Stimulated activated CD8-positive, alpha-beta memory T cell treated with anti-CD3 and anti-CD28 coated beads, Interleukin-2, amount 100 ng/mL, for 48 hours (primary cell): ENCODE measurements around the gene KRT35.

Experiments
- DNase-seq, 2 donors: peaks; one replicate each; pipeline ENCODE4 v3.0.0-alpha.2; 2020; ENCODE audit warnings: low read depth in 2 of 2

KRT35 gene

DNA sequence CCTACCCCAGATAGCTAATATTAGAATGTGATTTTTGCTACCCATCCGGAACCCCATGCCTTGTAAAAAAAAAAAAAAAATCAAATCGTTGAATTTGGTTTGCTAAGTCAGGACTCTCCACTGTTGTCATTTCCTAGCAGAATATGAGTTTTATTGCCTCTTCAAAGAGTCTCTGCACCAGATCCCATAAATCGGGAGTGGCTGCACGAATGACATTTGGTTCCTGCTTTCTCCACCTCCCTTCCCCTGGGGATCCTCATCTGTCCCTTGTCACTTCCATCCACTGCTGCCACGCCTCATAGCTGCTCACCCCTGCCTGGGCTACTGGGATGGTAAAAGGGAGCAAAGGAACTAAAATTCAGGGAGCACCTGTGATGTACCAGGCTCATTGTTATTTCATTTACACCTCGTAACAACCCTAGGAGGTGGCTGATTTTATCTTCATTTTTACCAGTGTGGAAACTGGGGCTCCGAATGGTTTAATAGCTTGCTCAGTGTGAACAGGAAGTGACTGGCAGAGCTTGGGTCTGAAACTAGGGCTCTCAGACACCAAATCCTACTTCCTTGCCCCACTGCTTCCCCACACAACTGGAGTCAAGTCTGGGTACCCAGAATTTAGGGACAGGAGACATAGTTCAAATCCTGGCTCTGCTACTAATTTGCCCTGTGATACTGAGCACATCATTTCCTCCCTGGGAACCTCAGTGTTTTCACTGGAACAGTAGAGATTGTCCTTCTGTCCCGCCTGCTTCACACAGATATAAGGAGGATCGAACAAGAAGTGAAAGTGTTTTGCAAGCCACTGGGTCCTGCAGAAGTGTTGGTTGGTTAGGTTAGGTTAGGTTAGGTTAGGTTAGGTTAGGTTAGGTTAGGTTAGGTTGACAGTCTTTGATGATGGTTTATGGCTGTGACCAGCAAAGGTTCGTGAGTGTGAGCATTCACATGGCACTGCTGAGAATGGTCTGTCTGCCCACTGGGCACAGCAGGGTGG is 9.3 kb upstream of the KRT35 start:
- no peak for DNase-seq

DNA sequence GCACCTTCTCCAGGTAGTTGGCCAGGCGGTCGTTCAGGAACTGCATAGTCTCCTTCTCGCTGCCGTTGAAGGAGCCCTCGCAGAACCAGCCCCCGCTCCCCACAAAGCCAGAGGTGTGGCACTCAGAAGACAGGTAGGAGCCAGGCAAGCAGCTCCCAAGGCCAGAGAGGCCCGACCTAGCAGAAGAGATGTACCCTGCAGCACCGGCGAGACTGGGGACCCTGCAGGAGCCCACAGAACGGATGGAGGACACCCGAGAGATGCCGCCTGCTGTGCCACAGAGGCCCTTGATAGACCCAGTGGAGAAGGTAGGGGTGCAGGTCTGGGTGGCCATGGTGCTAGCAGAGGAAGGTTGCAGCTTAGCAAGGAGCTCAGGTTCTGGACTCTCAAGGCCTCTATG is 8.6 kb upstream of the KRT35 start, which contains the start of gene KRT36:
TSS of gene KRT36 (minus strand) at position 380 of the 400 bp plus-strand sequence. CDS start at position 334, 46 bp downstream.
- DNase-seq = no peak

DNA sequence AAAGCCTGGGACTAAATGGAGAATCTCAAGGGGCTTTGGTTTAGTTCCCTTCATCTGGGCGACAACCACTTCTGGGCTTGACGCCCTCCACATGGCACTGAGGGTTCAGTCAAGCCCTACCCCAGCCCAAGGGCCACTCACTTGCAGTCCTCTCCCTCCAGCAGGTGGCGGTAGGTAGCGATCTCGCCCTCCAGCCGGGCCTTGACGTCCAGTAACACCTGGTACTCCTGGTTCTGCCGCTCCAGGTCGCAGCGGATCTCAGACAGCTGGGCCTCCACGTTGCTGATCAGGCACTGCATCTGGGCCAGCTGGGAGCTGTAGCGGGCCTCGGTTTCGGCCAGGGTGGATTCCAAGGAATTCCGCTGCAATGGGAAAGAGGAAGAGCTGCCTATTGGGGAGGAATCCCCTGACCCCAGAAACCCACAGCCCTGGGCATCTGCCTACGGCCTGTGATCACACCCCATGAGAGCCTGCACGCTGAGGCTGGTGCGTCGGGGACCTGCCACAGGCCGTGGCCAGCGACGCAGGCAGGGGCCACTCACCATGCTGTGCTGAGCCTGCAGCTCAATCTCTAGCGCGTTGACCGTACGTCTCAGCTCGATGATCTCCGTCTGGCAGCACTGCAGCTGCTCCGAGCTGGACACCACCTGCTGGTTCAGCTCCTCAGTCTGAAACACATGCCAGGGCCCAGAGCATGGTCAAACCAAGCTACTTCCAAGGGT is 6.0 kb upstream of the KRT35 start:
- peak; percentile 27 to 38 for DNase-seq

DNA sequence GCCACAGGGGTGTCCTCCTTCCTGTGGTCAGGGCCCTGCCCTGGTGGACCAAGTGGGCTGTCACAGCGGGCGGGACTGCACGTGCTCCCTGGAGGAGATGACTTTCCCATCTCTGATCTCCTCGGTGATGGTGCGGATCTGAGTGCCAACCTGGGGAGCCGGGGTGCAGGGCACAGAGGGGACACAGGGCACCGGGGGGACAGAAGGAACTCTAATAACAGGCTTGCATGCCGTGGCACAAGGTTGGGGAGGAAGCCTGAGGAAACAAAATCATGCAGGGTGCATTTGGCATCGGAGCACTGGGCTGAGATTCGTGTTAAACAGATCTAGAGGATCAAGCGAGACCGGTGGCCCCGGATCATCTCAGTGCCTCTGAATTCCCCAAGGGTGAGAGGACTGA is 5.4 kb upstream of the KRT35 start:
- DNase-seq = no peak

DNA sequence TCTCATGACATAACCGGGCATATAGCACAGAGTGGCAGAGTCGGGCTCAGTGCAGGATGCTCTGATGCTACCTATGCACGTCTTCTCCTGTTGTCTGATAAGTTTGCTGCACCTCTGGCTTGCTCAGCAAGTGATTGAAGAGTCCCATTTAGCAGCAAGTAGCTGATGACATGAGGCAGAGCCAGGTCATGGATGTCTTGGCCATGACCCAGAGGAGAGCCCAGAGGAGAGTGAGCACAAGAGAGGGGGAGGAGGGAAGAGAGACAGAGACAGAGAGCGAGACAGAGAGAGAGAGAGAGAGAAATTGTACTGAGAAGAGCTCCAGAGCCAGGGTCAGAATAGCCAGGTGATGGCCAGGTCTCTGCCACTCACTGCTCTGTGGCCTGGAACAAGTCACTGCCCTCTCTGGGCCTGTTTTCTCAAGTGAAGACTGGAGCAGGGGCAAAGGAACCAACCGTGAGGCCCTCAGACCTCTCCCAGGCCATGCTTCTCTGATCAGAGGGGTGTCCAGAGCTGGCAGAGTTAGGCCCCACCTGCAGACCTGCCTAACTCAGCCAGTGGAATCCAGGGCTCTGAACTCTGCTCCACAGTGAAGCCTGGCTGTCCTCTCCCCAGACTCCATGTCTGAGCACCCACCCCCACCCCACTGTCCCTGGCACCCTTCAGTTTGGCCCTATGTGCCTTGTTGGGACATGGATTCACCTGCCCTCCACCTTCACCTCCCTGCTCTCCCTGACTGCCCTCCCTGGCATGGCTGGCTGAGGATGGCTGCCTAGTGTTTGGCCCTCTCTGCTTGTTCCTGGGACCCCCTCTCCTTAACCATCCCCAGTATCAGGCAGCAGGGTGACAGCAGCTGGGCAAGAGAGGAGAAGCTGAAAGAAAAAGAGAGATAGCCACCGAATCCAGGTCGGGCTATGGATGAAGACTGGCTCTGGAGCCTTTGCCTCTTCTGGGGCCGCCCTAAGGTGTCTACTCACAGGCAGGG is 4.3 kb upstream of the KRT35 start:
- no peak for DNase-seq

DNA sequence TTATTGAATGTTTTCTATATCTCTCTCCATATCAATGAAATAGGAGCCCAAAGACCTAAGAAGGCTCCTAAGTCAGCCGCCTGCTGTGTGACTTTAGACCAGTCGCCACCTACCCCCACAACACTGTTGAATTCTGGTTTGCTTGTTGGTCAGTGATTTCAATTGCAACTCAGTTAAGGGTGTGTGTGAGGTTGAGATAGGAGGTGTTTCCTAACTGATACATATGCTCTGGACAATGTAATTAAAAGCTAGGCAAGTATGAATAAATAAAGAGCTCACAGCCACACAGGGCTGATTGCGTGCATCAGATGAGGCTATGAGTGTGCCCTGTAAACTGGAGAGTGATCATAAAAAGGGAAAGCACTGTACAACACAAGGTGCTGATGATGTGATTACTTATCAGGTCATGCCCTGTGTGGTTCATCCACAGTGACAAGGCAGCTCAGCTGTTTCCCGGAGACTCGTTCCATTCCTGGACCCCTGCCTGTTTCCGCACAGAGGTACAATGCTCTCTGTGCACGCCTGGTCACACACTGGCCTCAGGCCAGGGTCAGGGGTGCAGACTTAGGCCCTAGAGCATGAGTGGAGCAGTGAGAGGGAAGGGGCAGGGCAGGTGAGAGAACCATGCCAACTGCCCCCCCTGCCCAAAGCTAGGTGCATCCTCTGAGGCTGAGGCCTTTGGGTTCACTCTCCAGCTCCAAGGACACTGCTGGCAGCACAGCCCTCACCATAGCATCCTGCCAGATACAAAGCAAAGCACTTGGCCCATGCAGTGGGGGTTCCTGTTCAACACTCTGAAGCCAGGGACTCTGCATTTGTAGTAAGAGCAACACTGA is 3.3 kb upstream of the KRT35 start:
- DNase-seq = no peak

DNA sequence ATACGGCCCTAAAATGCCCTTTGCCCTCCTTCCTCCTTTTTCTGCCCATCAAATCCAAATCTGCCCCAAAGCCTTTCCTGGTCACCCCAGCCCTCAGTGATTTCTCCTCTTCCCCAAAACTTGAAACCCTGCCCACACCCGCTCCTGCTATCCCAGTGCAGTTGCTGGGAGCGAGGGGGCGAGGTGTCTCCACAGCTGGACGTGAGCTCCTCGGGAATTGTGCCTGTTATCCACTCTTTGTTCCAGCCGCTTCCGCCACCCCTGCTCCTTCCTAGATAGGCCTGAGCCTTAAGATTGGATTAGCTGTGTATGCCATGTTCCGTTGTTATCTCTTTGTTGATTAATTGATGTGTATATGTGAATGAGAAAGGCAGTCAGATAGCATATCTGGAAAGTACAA is 2.6 kb upstream of the KRT35 start:
- no peak for DNase-seq

DNA sequence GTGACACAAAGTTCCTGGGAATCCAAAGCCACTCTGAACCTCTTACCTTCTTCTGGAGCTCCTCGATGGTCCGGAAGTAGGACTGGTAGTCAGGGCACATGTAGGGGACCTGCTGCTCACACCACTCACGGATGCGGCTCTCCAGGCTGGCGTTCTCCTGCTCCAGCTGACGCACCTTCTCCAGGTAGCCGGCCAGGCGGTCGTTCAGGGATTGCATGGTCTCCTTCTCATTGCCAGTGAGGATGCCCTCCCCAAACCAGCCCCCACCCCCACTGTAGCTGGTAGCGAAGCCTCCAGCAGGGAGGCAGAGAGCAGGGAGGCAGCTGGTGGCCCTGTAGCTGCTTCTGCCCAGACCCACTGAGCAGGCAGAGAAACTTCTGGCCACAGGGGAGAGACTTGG is 370 bp downstream of the KRT35 start:
- DNase-seq = no peak

DNA sequence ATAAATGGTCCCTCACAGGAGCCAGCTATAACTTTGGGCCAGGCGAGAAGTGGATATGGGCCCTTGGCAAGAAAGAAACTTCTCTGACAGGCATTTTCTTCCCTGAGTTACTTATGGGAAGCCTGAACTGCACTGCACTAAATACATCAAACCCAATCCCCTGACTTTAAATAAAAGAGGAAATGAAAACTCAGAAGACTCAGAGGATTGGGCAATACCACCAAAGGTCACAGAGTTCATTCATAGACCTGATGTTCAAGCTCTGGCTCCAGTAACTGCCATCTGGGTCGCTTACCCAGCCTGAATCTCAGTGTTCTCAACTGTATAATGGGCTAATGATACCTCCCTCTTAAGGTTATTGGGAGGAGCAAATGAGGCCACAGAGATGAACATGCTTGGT is 815 bp downstream of the KRT35 start:
- DNase-seq = no peak

DNA sequence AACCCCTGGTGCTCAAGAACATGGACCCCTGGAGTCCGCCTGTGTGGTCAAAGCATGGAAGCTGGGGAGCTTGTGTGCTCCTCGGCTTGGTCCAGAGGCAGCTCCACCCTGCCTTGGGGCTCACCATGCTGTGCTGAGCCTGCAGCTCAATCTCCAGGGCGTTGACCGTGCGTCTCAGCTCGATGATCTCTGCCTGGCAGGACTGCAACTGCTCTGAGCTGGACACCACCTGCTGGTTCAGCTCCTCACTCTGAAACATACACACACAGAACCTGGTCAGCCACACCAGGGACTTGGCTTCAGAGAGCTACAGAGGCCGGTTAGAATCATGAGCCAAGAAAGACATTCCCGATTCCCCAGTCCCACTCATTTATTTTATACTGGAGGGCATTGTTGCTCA is 2.7 kb downstream of the KRT35 start:
- no peak for DNase-seq

DNA sequence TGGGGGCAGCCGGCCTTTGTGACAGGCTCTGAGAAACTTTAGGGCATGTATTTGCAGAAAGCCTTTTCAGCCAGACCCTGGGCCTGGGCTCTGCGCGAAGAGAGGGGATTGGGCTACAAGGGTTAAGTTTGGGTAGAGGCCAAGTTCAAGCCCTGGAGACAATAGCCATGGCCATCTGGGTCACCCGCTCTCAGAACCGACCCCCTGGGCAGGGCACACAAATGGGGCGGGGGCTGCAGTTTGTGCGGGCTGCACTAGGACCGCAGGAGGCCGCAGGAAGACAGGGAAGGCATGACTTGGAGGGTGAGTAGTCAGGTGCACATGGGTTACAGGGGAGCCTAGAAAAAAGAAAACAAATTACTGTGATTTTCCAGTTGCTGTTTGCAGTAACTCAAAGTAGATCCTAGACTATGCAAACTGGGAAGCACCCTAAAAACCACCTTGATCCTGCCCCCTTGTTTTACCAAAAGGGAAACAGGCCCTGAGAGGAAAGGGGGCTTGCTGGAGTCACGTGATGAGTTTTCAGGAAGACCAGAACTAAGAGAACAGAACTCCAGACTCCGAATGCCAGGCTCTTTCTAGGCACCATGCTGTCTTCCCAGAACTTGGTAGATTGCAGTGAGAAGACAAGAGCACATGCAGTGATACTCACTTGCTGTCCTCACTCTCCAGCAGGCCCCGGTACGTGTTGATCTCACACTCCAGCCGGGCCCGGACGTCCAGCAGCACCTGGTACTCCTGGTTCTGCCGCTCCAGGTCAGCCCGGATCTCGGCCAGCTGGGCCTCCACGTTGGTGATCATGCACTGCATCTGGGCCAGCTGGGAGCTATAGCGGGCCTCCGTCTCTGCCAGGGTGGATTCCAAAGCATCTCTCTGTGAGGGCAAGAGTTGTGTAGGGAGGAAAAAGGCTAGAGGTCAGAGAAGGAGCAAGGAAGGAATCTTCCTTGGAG is 3.8 kb downstream of the KRT35 start:
- DNase-seq = no peak

DNA sequence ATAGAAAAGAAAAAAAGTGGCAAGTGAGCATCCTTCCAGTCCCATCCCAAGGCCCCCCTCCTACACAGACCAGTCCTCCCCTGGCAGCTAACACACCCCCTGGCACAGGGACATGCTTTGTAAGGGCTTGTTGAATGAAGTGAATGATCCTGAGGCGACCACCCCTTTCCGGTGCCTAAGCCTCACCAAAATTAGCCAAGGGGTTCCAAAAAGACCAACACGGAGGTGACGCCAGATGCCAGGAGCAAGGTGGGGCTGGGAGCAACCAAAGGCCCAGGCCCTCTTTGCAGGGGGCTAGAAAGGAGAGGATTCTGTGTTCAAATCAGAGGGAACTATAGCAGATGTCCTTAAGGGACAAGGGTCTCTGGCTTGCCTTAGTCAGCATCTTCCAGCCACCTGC is 5.5 kb downstream of the KRT35 start:
- DNase-seq = no peak

DNA sequence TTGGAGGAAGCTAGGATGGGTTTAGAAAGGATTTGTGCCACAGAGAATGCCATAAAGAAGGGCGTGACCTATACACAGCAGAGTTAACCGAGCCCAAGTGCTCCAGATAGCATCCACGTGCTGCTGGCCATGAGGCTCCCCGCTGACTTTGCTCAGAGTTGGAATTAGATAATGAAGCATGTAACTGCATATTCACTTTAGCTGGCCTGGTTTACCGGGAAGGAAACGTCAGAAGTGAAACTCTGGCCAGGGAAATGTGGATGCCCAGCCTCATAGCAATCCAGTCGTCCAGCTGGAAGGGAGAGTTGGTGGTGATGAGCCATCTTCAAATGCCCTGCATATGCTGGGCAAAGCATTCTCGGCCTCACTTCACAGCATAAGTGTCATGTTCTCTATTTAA is 6.1 kb downstream of the KRT35 start:
- DNase-seq = no peak

DNA sequence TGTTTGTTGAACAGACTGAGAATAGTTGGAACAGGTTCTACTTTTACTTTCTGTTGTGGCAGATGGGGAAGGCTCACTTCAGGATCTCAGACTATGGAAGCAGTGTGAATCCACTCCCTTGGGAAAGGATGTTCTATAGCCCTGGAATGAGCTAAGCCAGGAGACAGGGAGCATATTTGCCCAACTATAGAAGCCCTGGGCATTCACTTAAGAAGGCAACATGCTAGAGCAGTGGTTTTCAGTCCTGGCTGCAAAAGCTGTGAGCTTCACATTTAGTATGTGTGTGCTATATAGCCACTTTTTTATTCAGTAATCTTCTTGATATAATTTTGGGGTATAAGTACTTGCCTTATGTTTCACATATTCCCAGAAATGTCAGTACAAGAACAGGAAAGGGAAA is 12.6 kb downstream of the KRT35 start:
- DNase-seq = no peak

DNA sequence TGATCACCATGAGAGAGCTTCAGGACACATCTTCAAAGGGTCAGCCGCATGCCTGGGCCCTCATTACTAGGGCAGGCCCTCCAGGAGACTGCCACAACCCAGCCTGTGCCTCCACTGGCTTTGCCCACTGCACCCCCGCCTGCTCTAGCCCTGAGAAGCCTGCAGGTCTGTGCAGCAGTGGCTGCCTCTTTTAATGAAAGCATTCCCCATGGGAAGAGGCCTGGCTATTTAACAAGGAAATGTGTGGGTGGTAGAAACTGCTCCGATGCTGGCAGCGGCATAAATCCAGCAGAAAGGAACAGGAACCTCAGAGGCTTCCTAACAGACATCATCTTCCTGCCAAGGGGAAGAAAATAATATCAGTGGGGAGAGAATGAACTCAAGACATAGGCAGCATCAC is 13.4 kb downstream of the KRT35 start:
- DNase-seq = no peak

DNA sequence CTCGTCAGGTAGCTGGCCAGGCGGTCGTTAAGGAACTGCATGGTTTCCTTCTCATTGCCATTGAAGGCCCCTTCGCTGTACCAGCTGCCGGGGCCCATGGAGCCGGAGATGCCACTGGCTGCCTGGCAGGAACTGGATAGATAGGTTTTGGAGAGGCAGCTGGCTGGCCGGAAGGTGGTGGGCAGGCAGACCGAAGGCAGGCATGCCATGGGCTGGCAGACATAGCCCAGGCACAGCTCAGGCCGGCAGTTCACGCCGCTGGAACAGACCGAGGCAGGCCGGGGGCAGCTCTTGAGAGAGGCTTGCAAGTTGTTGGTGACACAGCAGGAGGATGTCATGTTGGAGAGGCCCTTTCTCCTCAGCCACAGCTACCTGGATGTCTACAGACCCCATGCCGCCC is 14.0 kb downstream of the KRT35 start, which contains the start of gene KRT32:
TSS of gene KRT32 (minus strand) at position 399 of the 400 bp plus-strand sequence. CDS start at position 338, 61 bp downstream.
- DNase-seq = no peak

DNA sequence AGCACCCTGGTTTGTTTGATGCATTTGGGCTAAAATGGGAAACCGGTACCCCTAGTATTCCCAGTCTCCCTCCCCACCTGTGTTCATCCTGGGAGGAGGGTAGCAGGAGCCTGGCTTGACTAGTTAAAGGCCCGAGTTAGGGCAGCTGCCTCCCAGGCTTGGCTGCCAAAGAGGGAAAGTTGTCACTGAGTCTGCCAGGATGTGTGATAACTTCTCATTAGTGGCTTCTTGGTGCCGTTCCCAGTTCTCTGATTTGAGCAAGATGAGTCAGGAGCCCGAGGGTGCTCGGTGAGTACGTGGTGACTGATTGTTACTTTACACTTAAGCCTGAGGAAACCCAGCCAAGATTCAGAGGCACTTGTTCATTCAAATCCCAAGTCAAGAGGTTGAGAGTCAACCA is 16.3 kb downstream of the KRT35 start:
- no peak for DNase-seq

DNA sequence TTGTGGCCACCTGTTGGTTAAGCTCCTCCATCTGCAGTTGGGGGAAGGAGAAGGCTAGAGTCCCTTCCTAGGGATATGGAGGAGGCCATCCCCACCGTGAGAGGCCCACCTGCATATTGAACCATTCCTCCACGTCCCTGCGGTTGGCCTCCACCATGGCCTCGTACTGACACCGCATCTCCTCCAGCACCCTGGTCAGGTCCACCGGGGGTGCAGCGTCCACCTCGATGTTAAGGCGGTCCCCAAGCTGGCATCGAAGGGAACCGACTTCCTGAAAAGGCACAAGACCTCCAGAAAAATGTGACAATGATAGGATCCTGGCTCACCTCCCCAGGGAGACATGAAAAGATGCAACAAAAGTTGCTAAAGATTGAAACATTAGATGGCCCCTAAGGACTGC is 16.8 kb downstream of the KRT35 start:
- no peak for DNase-seq

DNA sequence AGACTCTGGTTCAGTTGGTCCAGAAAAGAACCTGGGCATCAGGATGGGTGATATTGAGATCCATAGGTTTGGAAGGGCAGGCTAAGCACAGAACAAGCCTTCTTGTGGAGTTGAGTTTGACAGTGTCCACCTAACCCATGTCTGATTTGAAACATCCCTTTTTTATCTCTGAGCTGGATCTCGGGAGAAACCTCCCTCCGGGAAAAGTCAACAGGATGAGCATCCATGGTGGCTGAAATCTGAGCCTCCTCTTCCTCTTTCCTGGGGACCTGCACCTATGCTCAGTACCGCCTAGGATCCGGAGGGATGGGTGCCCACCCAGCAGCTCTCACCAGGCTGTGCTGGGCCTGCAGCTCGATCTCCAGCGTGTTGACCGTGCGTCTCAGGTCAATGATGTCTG is 17.2 kb downstream of the KRT35 start:
- no peak for DNase-seq

DNA sequence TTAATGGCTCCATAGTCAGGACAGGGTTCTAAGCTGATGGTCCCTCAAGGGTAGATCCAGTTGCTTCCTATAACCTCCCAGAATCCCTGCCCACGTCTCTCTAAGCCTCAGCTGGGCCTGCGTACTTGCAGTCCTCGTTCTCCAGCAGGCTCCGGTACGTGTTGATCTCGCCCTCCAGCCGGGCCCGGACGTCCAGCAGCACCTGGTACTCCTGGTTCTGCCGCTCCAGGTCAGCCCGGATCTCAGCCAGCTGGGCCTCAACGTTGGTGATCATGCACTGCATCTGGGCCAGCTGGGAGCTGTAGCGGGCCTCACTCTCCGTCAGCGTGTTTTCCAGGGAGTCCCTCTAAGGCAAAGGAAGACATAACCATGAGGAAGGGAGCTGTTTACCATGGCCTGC is 18.2 kb downstream of the KRT35 start:
- DNase-seq = no peak
